PFSK-1 (cell line): Measurements from ENCODE around the gene COPS8.

Experiments
- FOXP2 ChIP-seq: optimal IDR thresholded peaks from 2 replicates; pipeline ENCODE3; 2011; ENCODE audit warnings: borderline replicate concordance, control low read depth, inconsistent platforms; ENCODE audit not compliant: insufficient read depth; ENCODE audit errors: extremely low read length, extremely low read depth
- POLR2AphosphoS5 ChIP-seq: IDR thresholded peaks from 2 replicates; pipeline ENCODE4 v1.6.1; 2012; ENCODE audit warnings: low read depth, mild to moderate bottlenecking, control low read depth, low read length, moderate library complexity
- SIN3A ChIP-seq: IDR thresholded peaks from 2 replicates; pipeline ENCODE4 v1.6.1; 2012; ENCODE audit warnings: mild to moderate bottlenecking, low read length, moderate library complexity, borderline replicate concordance; ENCODE audit not compliant: insufficient read depth
- TAF1 ChIP-seq: IDR thresholded peaks from 2 replicates; pipeline ENCODE4 v1.6.1; 2012; ENCODE audit warnings: low read length, control low read depth, borderline replicate concordance; ENCODE audit not compliant: insufficient read depth
- TF ChIP-seq, protein P1 (sequence below), 2 experiments: IDR thresholded peaks; 2 replicates each; pipeline versions ENCODE4 v1.6.1 to v1.8.0; 2011 to 2012; ENCODE audit warnings: low read depth in 2 of 2, low read length in 2 of 2, control low read depth in 1 of 2, inconsistent platforms in 1 of 2, mild to moderate bottlenecking in 1 of 2, moderate library complexity in 1 of 2; ENCODE audit not compliant: insufficient read depth in 1 of 2

Gene COPS8

DNA sequence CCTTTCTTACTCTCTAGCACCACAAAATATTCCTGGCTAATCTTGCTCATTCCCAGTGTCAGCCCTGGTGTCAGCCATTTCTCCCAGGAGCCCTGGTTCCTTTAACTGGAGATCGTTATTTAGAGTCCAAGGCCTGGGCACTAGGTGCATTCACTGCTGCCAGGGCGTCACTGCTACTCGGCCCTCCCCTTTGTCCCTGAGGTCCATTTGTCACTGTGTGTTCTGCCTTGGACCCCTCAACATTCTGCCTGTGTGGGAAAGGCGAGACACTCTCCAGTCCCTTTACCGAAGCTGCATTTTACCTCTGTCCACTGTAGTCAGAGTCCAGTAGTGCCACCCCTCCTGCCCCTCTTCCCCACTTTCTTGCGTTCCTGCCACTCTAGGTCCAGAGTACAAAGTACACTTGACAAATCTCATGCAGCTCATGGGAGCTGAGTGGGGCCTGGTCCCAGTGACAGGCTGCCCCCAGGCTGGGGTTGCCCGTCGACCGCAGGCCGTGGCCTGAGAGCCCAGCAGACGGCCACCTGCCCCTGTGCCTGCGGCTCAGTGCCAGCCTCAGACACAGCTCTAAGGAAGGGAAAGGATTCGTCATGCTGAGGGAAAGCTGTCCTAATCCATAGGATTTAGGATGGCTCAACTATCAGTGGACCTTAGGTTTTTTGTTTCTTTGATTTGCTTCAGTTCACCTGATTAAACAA, 52.1 kb downstream of the COPS8 start:
- TF ChIP-seq, protein P1, sequence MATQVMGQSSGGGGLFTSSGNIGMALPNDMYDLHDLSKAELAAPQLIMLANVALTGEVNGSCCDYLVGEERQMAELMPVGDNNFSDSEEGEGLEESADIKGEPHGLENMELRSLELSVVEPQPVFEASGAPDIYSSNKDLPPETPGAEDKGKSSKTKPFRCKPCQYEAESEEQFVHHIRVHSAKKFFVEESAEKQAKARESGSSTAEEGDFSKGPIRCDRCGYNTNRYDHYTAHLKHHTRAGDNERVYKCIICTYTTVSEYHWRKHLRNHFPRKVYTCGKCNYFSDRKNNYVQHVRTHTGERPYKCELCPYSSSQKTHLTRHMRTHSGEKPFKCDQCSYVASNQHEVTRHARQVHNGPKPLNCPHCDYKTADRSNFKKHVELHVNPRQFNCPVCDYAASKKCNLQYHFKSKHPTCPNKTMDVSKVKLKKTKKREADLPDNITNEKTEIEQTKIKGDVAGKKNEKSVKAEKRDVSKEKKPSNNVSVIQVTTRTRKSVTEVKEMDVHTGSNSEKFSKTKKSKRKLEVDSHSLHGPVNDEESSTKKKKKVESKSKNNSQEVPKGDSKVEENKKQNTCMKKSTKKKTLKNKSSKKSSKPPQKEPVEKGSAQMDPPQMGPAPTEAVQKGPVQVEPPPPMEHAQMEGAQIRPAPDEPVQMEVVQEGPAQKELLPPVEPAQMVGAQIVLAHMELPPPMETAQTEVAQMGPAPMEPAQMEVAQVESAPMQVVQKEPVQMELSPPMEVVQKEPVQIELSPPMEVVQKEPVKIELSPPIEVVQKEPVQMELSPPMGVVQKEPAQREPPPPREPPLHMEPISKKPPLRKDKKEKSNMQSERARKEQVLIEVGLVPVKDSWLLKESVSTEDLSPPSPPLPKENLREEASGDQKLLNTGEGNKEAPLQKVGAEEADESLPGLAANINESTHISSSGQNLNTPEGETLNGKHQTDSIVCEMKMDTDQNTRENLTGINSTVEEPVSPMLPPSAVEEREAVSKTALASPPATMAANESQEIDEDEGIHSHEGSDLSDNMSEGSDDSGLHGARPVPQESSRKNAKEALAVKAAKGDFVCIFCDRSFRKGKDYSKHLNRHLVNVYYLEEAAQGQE (IDR thresholded peaks at IDR 0.05; ENCODE audit: insufficient read depth in 1 of 2, low read depth in 2 of 2, low read length in 2 of 2): no peak
- TF ChIP-seq SIN3A: no peak
- no peak for TF ChIP-seq POLR2AphosphoS5

GRCh38 chr2:237139123-237139675, 53.5 kb downstream of the COPS8 start:
- TF ChIP-seq FOXP2: no peak
- TF ChIP-seq, protein P1 (IDR thresholded peaks at IDR 0.05; ENCODE audit: insufficient read depth in 1 of 2, low read depth in 2 of 2, low read length in 2 of 2): no peak

GRCh38 chr2:237140689-237141285, 55.1 kb downstream of the COPS8 start:
- TF ChIP-seq TAF1: no peak
- no peak for TF ChIP-seq POLR2AphosphoS5
- TF ChIP-seq, protein P1 (IDR thresholded peaks at IDR 0.05; ENCODE audit: insufficient read depth in 1 of 2, low read depth in 2 of 2, low read length in 2 of 2): no peak
- TF ChIP-seq FOXP2: no peak
- TF ChIP-seq SIN3A: no peak

DNA sequence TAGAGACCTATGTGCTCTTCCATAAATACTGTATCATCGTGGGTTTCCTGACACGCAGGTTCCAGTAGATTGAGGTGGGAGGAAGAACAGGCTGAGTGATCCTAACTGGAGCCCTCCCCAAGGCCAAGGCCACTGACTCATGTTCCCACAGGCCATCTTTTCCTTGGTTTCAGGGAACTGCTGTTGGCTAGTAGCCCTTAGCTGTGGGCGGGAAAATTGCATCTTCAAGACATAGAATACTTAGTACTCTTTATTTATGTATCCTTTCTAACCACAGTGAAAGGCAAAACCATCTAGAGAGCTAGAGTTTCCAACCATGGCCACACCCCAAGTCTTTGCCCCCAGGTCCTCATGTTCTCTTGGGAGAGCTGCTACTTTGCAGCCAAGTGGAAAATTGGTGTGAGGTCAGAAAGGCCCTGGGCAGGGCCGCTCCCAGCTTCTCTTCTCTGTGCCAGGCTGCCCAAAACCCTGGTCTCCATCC, 55.9 kb downstream of the COPS8 start:
- no peak for TF ChIP-seq FOXP2

GRCh38 chr2:237143118-237143517, 57.4 kb downstream of the COPS8 start:
- no peak for TF ChIP-seq TAF1

DNA sequence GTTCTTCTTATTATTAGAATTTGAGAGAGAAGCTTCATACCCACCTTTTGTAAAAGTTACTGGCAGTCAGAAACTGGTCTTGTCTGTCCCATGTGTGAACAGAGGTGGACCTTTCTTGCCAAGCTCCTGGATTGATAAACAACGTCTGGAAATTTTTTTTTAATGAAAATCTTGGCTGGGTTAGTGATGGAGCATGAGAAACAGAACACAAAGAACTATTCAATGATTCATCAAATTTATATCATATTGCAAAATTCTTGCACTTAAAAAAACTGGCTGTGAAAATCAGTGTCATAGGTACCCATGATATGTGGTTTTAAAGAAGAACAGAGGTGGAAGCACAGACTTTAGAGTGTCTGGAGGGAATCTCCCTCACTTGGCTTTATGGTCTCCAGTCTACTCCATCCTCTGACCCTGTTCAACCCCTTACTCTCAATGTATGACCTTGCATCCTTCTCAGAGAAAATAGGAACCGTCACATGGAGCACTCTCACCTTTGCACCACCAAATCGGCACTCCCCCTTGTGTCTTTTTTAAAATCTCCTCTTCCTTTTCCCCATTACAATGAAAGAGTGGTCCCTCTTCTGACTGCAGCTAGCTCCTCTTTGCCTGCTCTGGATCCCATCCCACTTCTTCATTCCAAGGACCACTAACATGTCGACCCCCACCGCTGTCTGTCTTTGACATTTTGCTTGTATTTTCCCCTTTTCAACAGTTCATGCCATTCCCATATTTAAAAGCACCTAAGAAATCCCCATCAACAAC, 58.2 kb downstream of the COPS8 start:
- no peak for TF ChIP-seq POLR2AphosphoS5
- no peak for TF ChIP-seq SIN3A
- TF ChIP-seq FOXP2: no peak
- TF ChIP-seq, protein P1 (IDR thresholded peaks at IDR 0.05; ENCODE audit: insufficient read depth in 1 of 2, low read depth in 2 of 2, low read length in 2 of 2): no peak
- TF ChIP-seq TAF1: no peak
